ENCODE results near the gene TMEM131L.

TMEM131L gene

GRCh38 chr4:153485860-153486259, 19.7 kb downstream of the TMEM131L start:
- Histone ChIP-seq H3K27ac (ENCODE audit: low read depth, low read length) (peak overlapping the region; percentile 80), H3K27me3 (ENCODE audit: control insufficient read depth in 5 of 5, insufficient read depth in 4 of 5, low read length in 5 of 5) (no peaks in the 10 kb centered on the region), H3K4me3 (ENCODE audit: low read depth in 1 of 5, low read length in 5 of 5) (no peak overlapping the region), H3K36me3 (ENCODE audit: control insufficient read depth in 5 of 5, insufficient read depth in 5 of 5, low read length in 5 of 5) (peaks cover 0 to 7% (median 4%) of the 10 kb centered on the region in 5 donors), H3K4me1 (ENCODE audit: control insufficient read depth in 5 of 5, insufficient read depth in 5 of 5, low read length in 5 of 5) (peaks cover 14 to 45% (median 41%) of the 10 kb centered on the region in 5 donors), H3K9me3 (ENCODE audit: control insufficient read depth in 5 of 5, low read length in 5 of 5) (no peaks in the 10 kb centered on the region), H3K9ac (ENCODE audit: low read length in 5 of 5) (no peak overlapping the region)

GRCh38 chr4:153486281-153487151, 20.4 kb downstream of the TMEM131L start:
- peaks cover 14 to 45% (median 41%) of the 10 kb centered on the region in 5 donors for H3K4me1 ChIP-seq (ENCODE audit: control insufficient read depth in 5 of 5, insufficient read depth in 5 of 5, low read length in 5 of 5)
- no peak overlapping the region for H3K9ac ChIP-seq (ENCODE audit: low read length in 5 of 5)

GRCh38 chr4:153488006-153488891, 22.1 kb downstream of the TMEM131L start:
- peak overlapping the region; percentile 60 to 73 (median 67) for H3K9ac ChIP-seq (ENCODE audit: low read length in 5 of 5)
- peaks cover 14 to 45% (median 40%) of the 10 kb centered on the region in 5 donors for H3K4me1 ChIP-seq (ENCODE audit: control insufficient read depth in 5 of 5, insufficient read depth in 5 of 5, low read length in 5 of 5)
- no peaks in the 10 kb centered on the region for H3K27me3 ChIP-seq (ENCODE audit: control insufficient read depth in 5 of 5, insufficient read depth in 4 of 5, low read length in 5 of 5)
- peak overlapping the region; percentile 80 for H3K27ac ChIP-seq (ENCODE audit: low read depth, low read length)
- H3K36me3 ChIP-seq (ENCODE audit: control insufficient read depth in 5 of 5, insufficient read depth in 5 of 5, low read length in 5 of 5) = peaks cover 0 to 2% (median 0%) of the 10 kb centered on the region in 5 donors
- H3K9me3 ChIP-seq (ENCODE audit: control insufficient read depth in 5 of 5, low read length in 5 of 5) = no peaks in the 10 kb centered on the region
- peak overlapping the region in 4 of 5 donors; percentile 42 to 55 (median 48) for H3K4me3 ChIP-seq (ENCODE audit: low read depth in 1 of 5, low read length in 5 of 5)

More at GRCh38 chr4:153486281-153487151, 20.4 kb downstream of the TMEM131L start:
- peaks cover 0 to 2% (median 0%) of the 10 kb centered on the region in 5 donors for H3K36me3 ChIP-seq (ENCODE audit: control insufficient read depth in 5 of 5, insufficient read depth in 5 of 5, low read length in 5 of 5)
- H3K27ac ChIP-seq (ENCODE audit: low read depth, low read length) = peak overlapping the region; percentile 80
- H3K4me3 ChIP-seq (ENCODE audit: low read depth in 1 of 5, low read length in 5 of 5) = no peak overlapping the region
- no peaks in the 10 kb centered on the region for H3K27me3 ChIP-seq (ENCODE audit: control insufficient read depth in 5 of 5, insufficient read depth in 4 of 5, low read length in 5 of 5)
- no peaks in the 10 kb centered on the region for H3K9me3 ChIP-seq (ENCODE audit: control insufficient read depth in 5 of 5, low read length in 5 of 5)

- Histone ChIP-seq H3K4me1 (ENCODE audit: control insufficient read depth in 5 of 5, insufficient read depth in 5 of 5, low read length in 5 of 5) (peaks cover 11 to 54% (median 33%) of the 10 kb centered on the region in 5 donors), H3K27ac (ENCODE audit: low read depth, low read length) (peak overlapping the region; percentile 80), H3K9ac (ENCODE audit: low read length in 5 of 5) (peak overlapping the region in 1 of 5 donors; percentile 1), H3K27me3 (ENCODE audit: control insufficient read depth in 5 of 5, insufficient read depth in 4 of 5, low read length in 5 of 5) (no peaks in the 10 kb centered on the region), H3K36me3 (ENCODE audit: control insufficient read depth in 5 of 5, insufficient read depth in 5 of 5, low read length in 5 of 5) (peaks cover 0 to 2% (median 0%) of the 10 kb centered on the region in 5 donors), H3K4me3 (ENCODE audit: low read depth in 1 of 5, low read length in 5 of 5) (no peak overlapping the region), H3K9me3 (ENCODE audit: control insufficient read depth in 5 of 5, low read length in 5 of 5) (no peaks in the 10 kb centered on the region)
Observed at GRCh38 chr4:153489856-153490558, 23.8 kb downstream of the TMEM131L start.

DNA sequence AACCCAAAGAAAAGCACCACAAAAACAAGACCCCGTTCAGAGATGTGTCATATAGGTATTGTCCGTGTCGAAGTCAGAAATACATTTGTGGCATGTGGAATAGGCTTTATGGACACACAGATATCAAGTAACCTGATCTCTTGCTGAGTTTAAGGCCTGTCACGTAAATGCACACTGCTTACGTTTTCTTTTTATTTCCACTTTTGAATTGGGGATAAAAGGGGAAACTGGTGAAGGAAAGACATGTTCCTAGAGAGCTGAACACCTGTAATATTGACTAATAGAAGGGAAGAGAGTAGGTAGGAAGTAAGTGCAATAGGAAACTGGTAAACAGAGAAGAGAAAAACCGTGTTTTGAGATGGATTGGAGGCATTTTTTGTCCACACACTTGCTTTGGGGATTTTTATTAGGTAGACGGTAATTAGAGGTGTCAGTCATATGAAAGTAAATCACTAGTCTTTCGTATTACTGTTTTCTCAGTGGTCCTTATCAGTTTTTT, 24.9 kb downstream of the TMEM131L start:
- H3K27me3 ChIP-seq (ENCODE audit: control insufficient read depth in 5 of 5, insufficient read depth in 4 of 5, low read length in 5 of 5) = no peaks in the 10 kb centered on the region
- H3K9ac ChIP-seq (ENCODE audit: low read length in 5 of 5) = no peak overlapping the region
- H3K9me3 ChIP-seq (ENCODE audit: control insufficient read depth in 5 of 5, low read length in 5 of 5) = no peaks in the 10 kb centered on the region
- peaks cover 0 to 2% (median 0%) of the 10 kb centered on the region in 5 donors for H3K36me3 ChIP-seq (ENCODE audit: control insufficient read depth in 5 of 5, insufficient read depth in 5 of 5, low read length in 5 of 5)
- no peak overlapping the region for H3K4me3 ChIP-seq (ENCODE audit: low read depth in 1 of 5, low read length in 5 of 5)
- peaks cover 11 to 54% (median 33%) of the 10 kb centered on the region in 5 donors for H3K4me1 ChIP-seq (ENCODE audit: control insufficient read depth in 5 of 5, insufficient read depth in 5 of 5, low read length in 5 of 5)
- H3K27ac ChIP-seq (ENCODE audit: low read depth, low read length) = no peak overlapping the region

- Histone ChIP-seq H3K9me3 (ENCODE audit: control insufficient read depth in 5 of 5, low read length in 5 of 5) (no peaks in the 10 kb centered on the region), H3K27me3 (ENCODE audit: control insufficient read depth in 5 of 5, insufficient read depth in 4 of 5, low read length in 5 of 5) (no peaks in the 10 kb centered on the region), H3K9ac (ENCODE audit: low read length in 5 of 5) (no peak overlapping the region), H3K36me3 (ENCODE audit: control insufficient read depth in 5 of 5, insufficient read depth in 5 of 5, low read length in 5 of 5) (no peaks in the 10 kb centered on the region), H3K4me1 (ENCODE audit: control insufficient read depth in 5 of 5, insufficient read depth in 5 of 5, low read length in 5 of 5) (peaks cover 14 to 44% (median 23%) of the 10 kb centered on the region in 5 donors), H3K27ac (ENCODE audit: low read depth, low read length) (no peak overlapping the region), H3K4me3 (ENCODE audit: low read depth in 1 of 5, low read length in 5 of 5) (no peak overlapping the region)
Observed at GRCh38 chr4:153494562-153494961, 28.4 kb downstream of the TMEM131L start.

DNA sequence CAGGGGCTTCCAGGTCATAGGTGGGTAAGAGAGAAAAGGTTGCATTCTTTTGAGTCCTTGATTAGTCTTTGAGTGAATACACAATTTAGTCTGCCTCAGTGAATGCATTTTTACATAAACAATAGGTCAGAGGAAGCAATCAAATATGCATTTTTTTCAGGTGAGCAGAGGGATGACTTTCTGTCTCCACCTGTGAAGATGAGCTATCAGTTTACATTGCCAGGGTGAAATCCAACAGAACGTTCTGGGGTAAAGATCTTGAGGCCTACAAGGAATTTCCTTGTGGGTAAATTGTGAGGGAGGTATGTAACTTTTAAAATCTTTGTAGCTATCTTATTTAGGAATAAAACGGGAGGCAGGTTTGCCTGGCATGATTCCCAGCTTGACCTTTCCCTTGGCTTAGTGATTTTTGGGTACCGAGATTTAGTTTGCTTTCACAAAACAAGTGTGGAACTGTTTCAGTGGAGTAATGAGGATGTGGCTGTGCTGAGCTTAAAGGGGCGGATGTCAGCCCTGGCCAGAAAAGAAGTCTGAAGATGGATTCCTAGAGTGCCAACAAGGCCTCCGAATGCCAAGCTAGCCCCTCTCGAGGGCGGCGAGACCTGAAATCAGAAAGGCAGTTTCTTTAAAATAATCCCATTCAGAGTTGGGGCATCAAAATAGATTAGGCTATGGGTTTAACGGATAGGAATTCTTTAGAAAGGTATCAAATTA, 29.5 kb downstream of the TMEM131L start:
- Histone ChIP-seq H3K9ac (ENCODE audit: low read length in 5 of 5) (no peak overlapping the region), H3K36me3 (ENCODE audit: control insufficient read depth in 5 of 5, insufficient read depth in 5 of 5, low read length in 5 of 5) (no peaks in the 10 kb centered on the region), H3K27ac (ENCODE audit: low read depth, low read length) (peak overlapping the region; percentile 24), H3K4me1 (ENCODE audit: control insufficient read depth in 5 of 5, insufficient read depth in 5 of 5, low read length in 5 of 5) (peaks cover 14 to 37% (median 23%) of the 10 kb centered on the region in 5 donors), H3K9me3 (ENCODE audit: control insufficient read depth in 5 of 5, low read length in 5 of 5) (no peaks in the 10 kb centered on the region), H3K4me3 (ENCODE audit: low read depth in 1 of 5, low read length in 5 of 5) (no peak overlapping the region), H3K27me3 (ENCODE audit: control insufficient read depth in 5 of 5, insufficient read depth in 4 of 5, low read length in 5 of 5) (no peaks in the 10 kb centered on the region)

GRCh38 chr4:153497091-153497531, 31.0 kb downstream of the TMEM131L start:
- peaks cover 14 to 37% (median 23%) of the 10 kb centered on the region in 5 donors for H3K4me1 ChIP-seq (ENCODE audit: control insufficient read depth in 5 of 5, insufficient read depth in 5 of 5, low read length in 5 of 5)
- H3K27ac ChIP-seq (ENCODE audit: low read depth, low read length) = peak overlapping the region; percentile 77
- no peaks in the 10 kb centered on the region for H3K9me3 ChIP-seq (ENCODE audit: control insufficient read depth in 5 of 5, low read length in 5 of 5)
- no peak overlapping the region for H3K4me3 ChIP-seq (ENCODE audit: low read depth in 1 of 5, low read length in 5 of 5)
- H3K9ac ChIP-seq (ENCODE audit: low read length in 5 of 5) = no peak overlapping the region
- H3K27me3 ChIP-seq (ENCODE audit: control insufficient read depth in 5 of 5, insufficient read depth in 4 of 5, low read length in 5 of 5) = no peaks in the 10 kb centered on the region
- H3K36me3 ChIP-seq (ENCODE audit: control insufficient read depth in 5 of 5, insufficient read depth in 5 of 5, low read length in 5 of 5) = no peaks in the 10 kb centered on the region

Data from subcutaneous abdominal adipose tissue (tissue), 5 donors.